Measurements from ENCODE around the gene ADI1. TPM values are rescaled to one million over a fixed set of nuclear protein-coding genes. Genes with fewer than 3 reads are reported as not detected.

The ADI1 gene
- total RNA-seq, 1 experiment from 2014 or later: 69.2 TPM

- DNase-seq: no peak
- TF ChIP-seq, protein P1, sequence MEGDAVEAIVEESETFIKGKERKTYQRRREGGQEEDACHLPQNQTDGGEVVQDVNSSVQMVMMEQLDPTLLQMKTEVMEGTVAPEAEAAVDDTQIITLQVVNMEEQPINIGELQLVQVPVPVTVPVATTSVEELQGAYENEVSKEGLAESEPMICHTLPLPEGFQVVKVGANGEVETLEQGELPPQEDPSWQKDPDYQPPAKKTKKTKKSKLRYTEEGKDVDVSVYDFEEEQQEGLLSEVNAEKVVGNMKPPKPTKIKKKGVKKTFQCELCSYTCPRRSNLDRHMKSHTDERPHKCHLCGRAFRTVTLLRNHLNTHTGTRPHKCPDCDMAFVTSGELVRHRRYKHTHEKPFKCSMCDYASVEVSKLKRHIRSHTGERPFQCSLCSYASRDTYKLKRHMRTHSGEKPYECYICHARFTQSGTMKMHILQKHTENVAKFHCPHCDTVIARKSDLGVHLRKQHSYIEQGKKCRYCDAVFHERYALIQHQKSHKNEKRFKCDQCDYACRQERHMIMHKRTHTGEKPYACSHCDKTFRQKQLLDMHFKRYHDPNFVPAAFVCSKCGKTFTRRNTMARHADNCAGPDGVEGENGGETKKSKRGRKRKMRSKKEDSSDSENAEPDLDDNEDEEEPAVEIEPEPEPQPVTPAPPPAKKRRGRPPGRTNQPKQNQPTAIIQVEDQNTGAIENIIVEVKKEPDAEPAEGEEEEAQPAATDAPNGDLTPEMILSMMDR (IDR thresholded peaks at IDR 0.05; ENCODE audit: insufficient read depth in 1 of 2, low read depth in 1 of 2, low read length in 1 of 2, severe bottlenecking in 1 of 2, unreplicated experiment in 1 of 2): no peak
- Histone ChIP-seq H3K4me3 (ENCODE audit: low read depth, low read length) (no peak overlapping the region), H3K9me3 (no peaks in the 10 kb centered on the region), H3K4me1 (no peaks in the 10 kb centered on the region), H3K36me3 (ENCODE audit: control insufficient read depth, insufficient read depth, low read length) (peaks cover 1% of the 10 kb centered on the region; the same call in 1 of the 2 replicates), H3K27me3 (replicated peaks; ENCODE audit: control insufficient read depth, insufficient read depth, low read length) (no peaks in the 10 kb centered on the region)
- Mint-ChIP-seq H3K4me1 (ENCODE audit: low read depth, unreplicated experiment) (no peaks in the 10 kb centered on the region), H3K27ac (ENCODE audit: unreplicated experiment) (no peak overlapping the region), H3K9me3 (ENCODE audit: unreplicated experiment) (no peaks in the 10 kb centered on the region), H3K36me3 (ENCODE audit: insufficient read depth, unreplicated experiment) (peaks cover 26% of the 10 kb centered on the region), H3K4me3 (ENCODE audit: unreplicated experiment) (no peak overlapping the region), H3K27me3 (ENCODE audit: insufficient read depth, unreplicated experiment) (no peaks in the 10 kb centered on the region)
- ChIA-PET POLR2A (no interaction called here), CTCF (no interaction called here)
- BruUV-seq (replicated peaks): no TSS peak
- intact Hi-C loops (cut with micrococcal nuclease; ENCODE audit: unreplicated experiment): no loop called here
Observed at GRCh38 chr2:3472966-3473365, 46.4 kb downstream of the ADI1 start.

GRCh38 chr2:3472296-3472695 is 47.0 kb downstream of the ADI1 start:
- H3K4me3 Mint-ChIP-seq (ENCODE audit: unreplicated experiment): no peak overlapping the region
- no peak for DNase-seq
- no peaks in the 10 kb centered on the region for H3K27me3 Mint-ChIP-seq (ENCODE audit: insufficient read depth, unreplicated experiment)
- TF ChIP-seq, protein P1 (IDR thresholded peaks at IDR 0.05; ENCODE audit: insufficient read depth in 1 of 2, low read depth in 1 of 2, low read length in 1 of 2, severe bottlenecking in 1 of 2, unreplicated experiment in 1 of 2): no peak
- H3K36me3 ChIP-seq (ENCODE audit: control insufficient read depth, insufficient read depth, low read length): peaks cover 1% of the 10 kb centered on the region; the same call in 1 of the 2 replicates
- H3K27me3 ChIP-seq (replicated peaks; ENCODE audit: control insufficient read depth, insufficient read depth, low read length): no peaks in the 10 kb centered on the region
- ChIA-PET CTCF (no interaction called here), POLR2A (no interaction called here)
- H3K27ac Mint-ChIP-seq (ENCODE audit: unreplicated experiment): no peak overlapping the region
- no peaks in the 10 kb centered on the region for H3K9me3 ChIP-seq
- no TSS peak for BruUV-seq (replicated peaks)
- no peaks in the 10 kb centered on the region for H3K4me1 Mint-ChIP-seq (ENCODE audit: low read depth, unreplicated experiment)
- H3K36me3 Mint-ChIP-seq (ENCODE audit: insufficient read depth, unreplicated experiment): peaks cover 24% of the 10 kb centered on the region
- H3K4me3 ChIP-seq (ENCODE audit: low read depth, low read length): no peak overlapping the region
- H3K4me1 ChIP-seq: no peaks in the 10 kb centered on the region
- intact Hi-C loops (cut with micrococcal nuclease; ENCODE audit: unreplicated experiment): no loop called here
- H3K9me3 Mint-ChIP-seq (ENCODE audit: unreplicated experiment): no peaks in the 10 kb centered on the region

DNA sequence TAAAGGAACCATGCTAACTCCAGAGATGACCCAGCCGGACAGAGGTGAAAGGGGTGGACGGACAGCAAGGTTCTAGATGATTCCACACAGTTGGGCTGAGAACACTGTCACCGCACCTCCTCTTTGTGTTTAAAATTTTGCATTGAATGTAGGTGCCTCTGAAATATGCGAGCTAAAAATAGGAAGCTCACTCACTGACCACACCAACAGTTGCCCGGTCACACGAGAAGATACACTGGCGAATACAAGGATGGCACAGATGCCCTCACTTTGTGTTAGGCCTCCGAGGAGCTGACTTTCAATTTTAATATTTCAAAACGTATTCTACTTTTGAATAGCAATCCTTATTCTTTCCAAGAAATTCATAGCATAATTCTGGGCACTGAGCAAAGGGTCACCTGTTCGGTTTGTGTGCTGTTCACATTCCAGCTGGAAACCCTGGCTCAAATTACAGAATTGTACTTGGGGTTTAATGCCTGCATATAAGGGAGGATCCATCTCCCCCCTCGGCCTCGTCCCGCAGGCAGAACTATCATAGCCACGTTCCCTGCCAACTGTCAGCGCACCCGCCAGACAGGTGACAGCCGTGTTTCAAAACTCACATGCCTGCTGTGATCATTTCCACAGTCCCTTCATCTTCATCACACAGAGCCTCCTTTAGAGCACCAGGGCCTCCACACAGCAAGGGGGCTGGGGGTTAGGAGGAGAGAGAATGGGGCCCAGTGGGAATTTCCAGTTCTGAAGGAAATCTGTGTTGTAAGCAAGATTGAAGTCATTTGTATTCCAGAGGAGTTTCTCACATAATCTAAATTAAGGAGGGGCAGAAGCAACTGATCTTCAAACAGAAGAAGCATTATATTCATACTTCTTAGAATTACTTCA is 48.2 kb downstream of the ADI1 start:
- H3K4me3 Mint-ChIP-seq (ENCODE audit: unreplicated experiment): no peak overlapping the region
- BruUV-seq (replicated peaks): no TSS peak

More for the DNA sequence above, 48.2 kb downstream of the ADI1 start:
- Histone ChIP-seq H3K36me3 (ENCODE audit: control insufficient read depth, insufficient read depth, low read length) (peaks cover 1% of the 10 kb centered on the region; the same call in 1 of the 2 replicates), H3K4me1 (peaks cover 5% of the 10 kb centered on the region), H3K27me3 (replicated peaks; ENCODE audit: control insufficient read depth, insufficient read depth, low read length) (no peaks in the 10 kb centered on the region), H3K4me3 (ENCODE audit: low read depth, low read length) (no peak overlapping the region), H3K9me3 (no peaks in the 10 kb centered on the region)
- Mint-ChIP-seq H3K27me3 (ENCODE audit: insufficient read depth, unreplicated experiment) (no peaks in the 10 kb centered on the region), H3K36me3 (ENCODE audit: insufficient read depth, unreplicated experiment) (peaks cover 27% of the 10 kb centered on the region), H3K4me1 (ENCODE audit: low read depth, unreplicated experiment) (no peaks in the 10 kb centered on the region), H3K27ac (ENCODE audit: unreplicated experiment) (no peak overlapping the region), H3K9me3 (ENCODE audit: unreplicated experiment) (no peaks in the 10 kb centered on the region)
- intact Hi-C loops (cut with micrococcal nuclease; ENCODE audit: unreplicated experiment): no loop called here
- CTCF ChIA-PET: no interaction called here
- POLR2A ChIA-PET: no interaction called here
- no peak for DNase-seq
- TF ChIP-seq, protein P1 (IDR thresholded peaks at IDR 0.05; ENCODE audit: insufficient read depth in 1 of 2, low read depth in 1 of 2, low read length in 1 of 2, severe bottlenecking in 1 of 2, unreplicated experiment in 1 of 2): no peak

Measured in Caco-2 (cell line).